ENCODE results near the gene RAB3C. TPM values are rescaled to one million over a fixed set of nuclear protein-coding genes. Genes with fewer than 3 reads are reported as not detected.

RAB3C gene
- total RNA-seq, 2 donors from 2014 or later, result 2.3 to 45.2 TPM

GRCh38 chr5:58629271-58630159 lies 46.6 kb downstream of the RAB3C start:
- no peak for TF ChIP-seq POLR2A (IDR thresholded peaks at IDR 0.05)
- TF ChIP-seq CTCF (IDR thresholded peaks at IDR 0.05), result no peak
- DNase-seq (peak; percentile 33 to 61 (median 48)), ATAC-seq (peak; percentile 79)
- Histone ChIP-seq H3K27ac (peak overlapping the region; percentile 31 to 79 (median 70)), H3K9me3 (no peaks in the 10 kb centered on the region), H3K27me3 (no peaks in the 10 kb centered on the region), H3K4me3 (no peak overlapping the region), H3K4me1 (peaks cover 39% of the 10 kb centered on the region), H3K36me3 (replicated peaks in 1 of 2; ENCODE audit: insufficient read depth in 1 of 2, low read depth in 2 of 2) (no peaks in the 10 kb centered on the region)
- intact Hi-C loops (cut with DNase I), result no loop called here
- 12 to 14% methylated on average over 6 of the region's 6 CpGs for WGBS, 2 donors

GRCh38 chr5:58631895-58632294 lies 49.0 kb downstream of the RAB3C start:
- H3K4me3 ChIP-seq, result no peak overlapping the region
- TF ChIP-seq POLR2A (IDR thresholded peaks at IDR 0.05) (no peak), CTCF (IDR thresholded peaks at IDR 0.05) (no peak)
- WGBS, 2 donors, result 37 to 50% methylated on average over 1 of the region's 1 CpG
- DNase-seq (peak in 2 of 4 donors; percentile 22 to 30), ATAC-seq (peak; percentile 55)
- H3K27me3 ChIP-seq, result no peaks in the 10 kb centered on the region
- H3K4me1 ChIP-seq, result peaks cover 39% of the 10 kb centered on the region
- peak overlapping the region in 2 of 4 donors; percentile 18 to 79 for H3K27ac ChIP-seq
- intact Hi-C loops (cut with DNase I), result no loop called here
- no peaks in the 10 kb centered on the region for H3K36me3 ChIP-seq (replicated peaks in 1 of 2; ENCODE audit: insufficient read depth in 1 of 2, low read depth in 2 of 2)
- no peaks in the 10 kb centered on the region for H3K9me3 ChIP-seq

GRCh38 chr5:58635416-58635815 lies 52.5 kb downstream of the RAB3C start:
- no peaks in the 10 kb centered on the region for H3K27me3 ChIP-seq
- ATAC-seq (no peak), DNase-seq (no peak)
- peaks cover 22% of the 10 kb centered on the region for H3K4me1 ChIP-seq
- TF ChIP-seq POLR2A (IDR thresholded peaks at IDR 0.05) (no peak), CTCF (IDR thresholded peaks at IDR 0.05) (no peak)
- intact Hi-C loops (cut with DNase I), result no loop called here
- no peaks in the 10 kb centered on the region for H3K36me3 ChIP-seq (replicated peaks in 1 of 2; ENCODE audit: insufficient read depth in 1 of 2, low read depth in 2 of 2)
- no peak overlapping the region for H3K4me3 ChIP-seq
- WGBS, 2 donors, result 51 to 74% methylated on average over 2 of the region's 2 CpGs
- H3K9me3 ChIP-seq, result no peaks in the 10 kb centered on the region
- no peak overlapping the region for H3K27ac ChIP-seq

GRCh38 chr5:58640011-58640410 lies 57.1 kb downstream of the RAB3C start:
- no peaks in the 10 kb centered on the region for H3K27me3 ChIP-seq
- no peaks in the 10 kb centered on the region for H3K4me1 ChIP-seq
- H3K4me3 ChIP-seq, result no peak overlapping the region
- ATAC-seq (no peak), DNase-seq (no peak)
- no peaks in the 10 kb centered on the region for H3K36me3 ChIP-seq (replicated peaks in 1 of 2; ENCODE audit: insufficient read depth in 1 of 2, low read depth in 2 of 2)
- no peak overlapping the region for H3K27ac ChIP-seq
- 78 to 79% methylated on average over 3 of the region's 3 CpGs for WGBS, 2 donors
- intact Hi-C loops (cut with DNase I), result no loop called here
- no peaks in the 10 kb centered on the region for H3K9me3 ChIP-seq
- no peak for TF ChIP-seq POLR2A (IDR thresholded peaks at IDR 0.05)
- TF ChIP-seq CTCF (IDR thresholded peaks at IDR 0.05), result no peak

All from body of pancreas (tissue), 4 donors.